Adrenal gland (tissue), 12 donors: ENCODE data around the gene CCNA1. TPM values are rescaled to one million over a fixed set of nuclear protein-coding genes. Genes with fewer than 3 reads are reported as not detected.

Source experiments
- DNase-seq, 7 donors: peaks; one replicate each; pipeline ENCODE4 v3.0.0-alpha.2; 2019 to 2020
- H3K27ac ChIP-seq, 5 donors: fragments of 200-600 bp; sonication (generic) in 4 of 5; 1 replicate in 3 of 5; 2 replicates in 2 of 5; pipeline versions ENCODE4 v1.5.1 to v1.8.0; 2016 to 2020; ENCODE audit warnings: mild to moderate bottlenecking in 1 of 5
- H3K27me3 ChIP-seq: fragments of 200-600 bp; 2 replicates; pipeline ENCODE4 v1.8.0; 2021
- H3K36me3 ChIP-seq, 2 donors: fragments of 200-600 bp; replicated peaks in 1 of 2; 1 replicate in 1 of 2; 2 replicates in 1 of 2; pipeline versions ENCODE4 v1.5.1 to v1.8.0; 2018 to 2022
- H3K4me1 ChIP-seq, 2 donors: fragments of 200-600 bp; replicated peaks in 1 of 2; 1 replicate in 1 of 2; 2 replicates in 1 of 2; pipeline versions ENCODE4 v1.5.1 to v1.8.0; 2018 to 2021
- H3K4me3 ChIP-seq, 4 donors: fragments of 200-600 bp; sonication (generic) in 3 of 4; one replicate each; pipeline ENCODE4 v1.5.1; 2016 to 2018
- H3K9me3 ChIP-seq, 3 donors: fragments of 200-600 bp; sonication (generic) in 1 of 3; replicated peaks in 1 of 3; 1 replicate in 2 of 3; 2 replicates in 1 of 3; pipeline versions ENCODE4 v1.5.1 to v1.8.0; 2016 to 2021
- CTCF ChIP-seq, 6 experiments: fragments of 450-650 bp in 4 of 6; fragments of 200-600 bp in 2 of 6; sonication (generic) in 1 of 6; IDR thresholded peaks; 1 replicate in 5 of 6; 2 replicates in 1 of 6; pipeline versions ENCODE4 v1.5.1 to v1.8.0; 2016 to 2021; ENCODE audit warnings: antibody characterized with exemption in 6 of 6, mild to moderate bottlenecking in 2 of 6, moderate library complexity in 1 of 6
- POLR2A ChIP-seq, 2 donors: fragments of 450-650 bp; IDR thresholded peaks; one replicate each; pipeline ENCODE4 v1.6.1; 2017; ENCODE audit warnings: antibody characterized with exemption in 2 of 2, mild to moderate bottlenecking in 2 of 2, moderate library complexity in 1 of 2
- WGBS, 4 donors: extraction: QIAGEN DNeasy Blood & Tissue Kit in 2 of 4; methylation state at CpG; one replicate each; pipeline versions ENCODE4 v1.1.5 to v1.1.7; 2013 to 2017; 5-methylcytosine and 5-hydroxymethylcytosine counted together
- intact Hi-C, 2 donors: fragments of 100-400 bp; cut with DNase I; formaldehyde crosslinking; loops; one replicate each; pipeline versions ENCODE4 v1.14.1 to v1.15.0; 2022 to 2023
- polyA plus RNA-seq, 3 donors: library from polyadenylated mRNA; stranded (reverse); fragments of 200-250 nt in 2 of 3; fragments of 350-450 nt in 1 of 3; fragmentation: Illumina TruSeq in 1 of 3; extraction: RNeasy Lipid Tissue Mini Kit (QIAGEN cat#74804) in 1 of 3; gene quantifications; one replicate each; pipeline ENCODE4 v1.2.3, GENCODE V29; 2013 to 2014
- total RNA-seq, 9 donors: library from RNA; depleted of rRNA in 4 of 9; stranded (reverse); fragments of >200 nt in 4 of 9; fragments of 120-200 nt in 1 of 9; fragmentation: NEBNext Ultra II Directional in 1 of 9; extraction: Animal tissue kit (Norgen Biotek cat#: 25700) in 1 of 9; gene quantifications; one replicate each; pipeline versions ENCODE4 v1.1.0 to v1.2.4, GENCODE V29; 2013 to 2023
- donor health status: healthy with polysubstance abuse.
- donor health status: Bipolar disorder and iron deficiency.
- donor health status: DM: yes; HTN: yes; CAD: no.
- donor health status: DM: no; HTN: no; CAD: no.
- donor health status: DM: no; HTN: no; CAD: no.
- donor health status: DM: yes; HTN: yes; CAD: no.

The CCNA1 gene
- total and polyA plus RNA-seq, 12 donors = 0.11 to 1.8 (median 0.42) TPM; not detected in 1

DNA sequence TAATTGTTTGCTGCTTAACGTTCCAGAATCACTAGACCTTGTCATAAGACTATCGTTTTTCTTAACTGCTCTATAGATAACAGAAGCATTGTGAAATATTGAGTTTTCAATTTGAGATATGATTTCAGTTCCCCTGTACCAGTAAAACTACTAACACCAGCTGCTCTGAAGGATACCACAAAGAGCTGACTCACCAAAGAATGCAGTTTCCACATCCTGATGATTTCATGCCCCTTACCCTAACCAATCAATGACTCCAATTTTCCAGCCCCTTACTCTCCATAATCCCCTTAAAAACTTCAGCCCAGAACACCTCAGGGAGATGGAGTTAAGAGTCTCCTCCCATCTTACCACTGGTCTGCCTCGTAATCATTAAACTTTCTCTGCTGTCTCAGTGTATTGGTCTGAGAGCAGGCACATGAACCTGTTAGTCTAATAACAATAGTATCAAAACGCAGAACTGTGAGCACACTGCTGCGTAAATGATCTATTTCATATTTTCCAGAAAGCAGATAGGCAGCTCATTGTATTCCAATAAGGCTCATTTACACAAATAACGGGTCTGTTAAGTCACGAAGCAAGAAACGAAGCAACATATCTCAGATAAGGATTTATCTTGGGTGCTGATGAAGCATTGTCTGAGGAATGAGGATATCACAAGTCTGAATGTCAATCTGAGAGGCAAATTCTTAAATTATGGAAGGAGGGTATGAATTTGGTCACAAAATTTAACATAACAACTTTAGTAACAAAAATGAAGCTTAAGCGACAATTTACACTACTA lies 14.1 kb upstream of the CCNA1 start:
- Histone ChIP-seq H3K27ac (peak overlapping the region in 2 of 5 donors; percentile 26 to 50), H3K9me3 (no peaks in the 10 kb centered on the region), H3K4me3 (peak overlapping the region in 1 of 4 donors; percentile 24), H3K4me1 (peaks cover 0 to 20% of the 10 kb centered on the region in 2 donors), H3K27me3 (no peaks in the 10 kb centered on the region), H3K36me3 (no peaks in the 10 kb centered on the region)
- TF ChIP-seq POLR2A (IDR thresholded peaks at IDR 0.05) = no peak
- no peak for TF ChIP-seq CTCF (IDR thresholded peaks at IDR 0.05)
- WGBS, 4 donors = 27 to 35% (median 30%) methylated on average over 9 of the region's 9 CpGs
- intact Hi-C loops = no loop called here
- DNase-seq = peak in 2 of 7 donors; percentile 18 to 22

DNA sequence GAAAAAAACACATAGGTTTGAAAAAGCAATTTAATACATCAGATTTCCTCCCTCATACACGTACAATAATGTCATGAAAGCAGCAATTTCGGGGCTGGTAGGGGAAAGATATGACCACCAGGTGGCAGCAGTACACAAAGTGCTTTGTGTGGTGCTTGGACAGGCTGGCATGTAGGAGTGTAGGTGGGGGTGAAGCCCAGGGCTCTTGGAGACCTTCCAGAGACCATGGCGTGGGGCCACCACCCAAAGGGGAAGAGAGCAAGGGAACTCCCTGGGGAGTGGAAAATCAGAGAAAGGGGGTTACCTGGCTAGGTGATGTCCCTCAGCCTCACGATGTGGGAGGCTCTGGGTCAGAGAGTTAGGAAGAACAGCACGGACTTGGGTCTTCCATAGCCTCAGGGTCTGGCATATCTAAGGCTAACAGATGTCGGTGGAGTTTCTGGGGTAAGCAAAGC lies 11.8 kb upstream of the CCNA1 start:
- no peak overlapping the region for H3K4me3 ChIP-seq
- peak; percentile 69 to 94 (median 78) for TF ChIP-seq CTCF (IDR thresholded peaks at IDR 0.05)
- TF ChIP-seq POLR2A (IDR thresholded peaks at IDR 0.05) = no peak
- no peaks in the 10 kb centered on the region for H3K9me3 ChIP-seq
- WGBS, 4 donors = 25 to 39% (median 33%) methylated on average over 6 of the region's 6 CpGs
- no peaks in the 10 kb centered on the region for H3K27me3 ChIP-seq
- H3K4me1 ChIP-seq = peaks cover 0 to 20% of the 10 kb centered on the region in 2 donors
- DNase-seq = peak; percentile 66 to 91 (median 75)
- H3K27ac ChIP-seq = no peak overlapping the region
- H3K36me3 ChIP-seq = no peaks in the 10 kb centered on the region
- intact Hi-C loops = loop anchor here in 1 of 2 donors (10.0 kb wide), 1 partner anchor 314 kb away; no protein-coding TSS in a partner anchor

DNA sequence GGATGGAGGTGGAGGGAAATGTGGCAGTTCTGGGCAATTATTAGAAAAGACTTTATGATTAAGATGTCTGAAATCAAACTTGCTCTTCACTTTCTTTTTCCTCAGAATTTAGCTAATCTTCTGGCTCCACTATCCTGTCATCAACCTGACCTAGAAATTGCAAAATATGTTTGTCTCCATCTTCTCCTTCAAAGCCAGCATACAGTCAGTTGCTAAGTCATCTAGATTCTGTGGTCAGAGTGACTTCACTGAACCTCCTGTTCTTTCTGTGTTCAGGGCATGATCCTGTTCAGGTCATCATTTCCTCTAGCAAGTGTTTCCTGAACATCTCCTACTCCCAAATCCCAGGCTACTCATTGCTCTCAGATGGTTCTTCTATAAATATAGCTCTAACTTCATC lies 10.8 kb upstream of the CCNA1 start:
- peaks cover 0 to 20% of the 10 kb centered on the region in 2 donors for H3K4me1 ChIP-seq
- no peaks in the 10 kb centered on the region for H3K36me3 ChIP-seq
- H3K27ac ChIP-seq = no peak overlapping the region
- H3K27me3 ChIP-seq = no peaks in the 10 kb centered on the region
- no peak for TF ChIP-seq CTCF (IDR thresholded peaks at IDR 0.05)
- TF ChIP-seq POLR2A (IDR thresholded peaks at IDR 0.05) = no peak
- DNase-seq = no peak
- intact Hi-C loops = loop anchor here in 1 of 2 donors (10.0 kb wide), 1 partner anchor 313 kb away; no protein-coding TSS in a partner anchor
- no peaks in the 10 kb centered on the region for H3K9me3 ChIP-seq
- H3K4me3 ChIP-seq = no peak overlapping the region

DNA sequence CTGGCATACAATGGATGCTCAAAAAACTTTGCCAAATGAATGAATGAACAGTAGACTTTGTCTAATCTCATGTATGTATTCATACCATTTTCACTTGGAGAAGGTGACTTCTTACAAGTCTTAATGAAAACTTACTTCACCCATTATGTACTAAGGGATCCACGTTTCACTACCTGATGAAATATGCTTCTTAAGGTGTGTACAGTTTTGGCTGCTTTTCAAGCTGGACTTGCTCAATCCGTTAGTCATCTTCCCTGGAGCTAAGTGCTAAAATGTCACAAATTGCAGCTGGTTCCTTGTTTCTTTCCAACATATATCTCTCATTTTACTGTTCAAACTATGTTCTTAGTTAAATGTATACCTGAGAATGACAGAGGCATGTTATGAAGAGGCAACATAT lies 4.2 kb upstream of the CCNA1 start:
- Histone ChIP-seq H3K27ac (no peak overlapping the region), H3K9me3 (no peaks in the 10 kb centered on the region), H3K27me3 (peaks cover 33% of the 10 kb centered on the region), H3K4me1 (peaks cover 9 to 19% of the 10 kb centered on the region in 2 donors), H3K36me3 (no peaks in the 10 kb centered on the region), H3K4me3 (no peak overlapping the region)
- 34 to 57% (median 45%) methylated on average over 2 of the region's 2 CpGs for WGBS, 4 donors
- DNase-seq = no peak
- TF ChIP-seq CTCF (IDR thresholded peaks at IDR 0.05) (no peak), POLR2A (IDR thresholded peaks at IDR 0.05) (no peak)
- intact Hi-C loops = loop anchor here in 1 of 2 donors (10.0 kb wide), 1 partner anchor 307 kb away; no protein-coding TSS in a partner anchor
